Medulla oblongata (tissue), 1 donor: ENCODE data around the gene WNK4.
"Not testable (repeated sequence)": the region's sequence is repeated elsewhere in the genome, so short reads cannot be mapped to it uniquely, and the experiment has no call there.

Source experiments
- DNase-seq: peaks from one replicate; pipeline ENCODE4 v3.0.0-alpha.2; 2015; ENCODE audit errors: extremely low spot score

WNK4 gene

DNA sequence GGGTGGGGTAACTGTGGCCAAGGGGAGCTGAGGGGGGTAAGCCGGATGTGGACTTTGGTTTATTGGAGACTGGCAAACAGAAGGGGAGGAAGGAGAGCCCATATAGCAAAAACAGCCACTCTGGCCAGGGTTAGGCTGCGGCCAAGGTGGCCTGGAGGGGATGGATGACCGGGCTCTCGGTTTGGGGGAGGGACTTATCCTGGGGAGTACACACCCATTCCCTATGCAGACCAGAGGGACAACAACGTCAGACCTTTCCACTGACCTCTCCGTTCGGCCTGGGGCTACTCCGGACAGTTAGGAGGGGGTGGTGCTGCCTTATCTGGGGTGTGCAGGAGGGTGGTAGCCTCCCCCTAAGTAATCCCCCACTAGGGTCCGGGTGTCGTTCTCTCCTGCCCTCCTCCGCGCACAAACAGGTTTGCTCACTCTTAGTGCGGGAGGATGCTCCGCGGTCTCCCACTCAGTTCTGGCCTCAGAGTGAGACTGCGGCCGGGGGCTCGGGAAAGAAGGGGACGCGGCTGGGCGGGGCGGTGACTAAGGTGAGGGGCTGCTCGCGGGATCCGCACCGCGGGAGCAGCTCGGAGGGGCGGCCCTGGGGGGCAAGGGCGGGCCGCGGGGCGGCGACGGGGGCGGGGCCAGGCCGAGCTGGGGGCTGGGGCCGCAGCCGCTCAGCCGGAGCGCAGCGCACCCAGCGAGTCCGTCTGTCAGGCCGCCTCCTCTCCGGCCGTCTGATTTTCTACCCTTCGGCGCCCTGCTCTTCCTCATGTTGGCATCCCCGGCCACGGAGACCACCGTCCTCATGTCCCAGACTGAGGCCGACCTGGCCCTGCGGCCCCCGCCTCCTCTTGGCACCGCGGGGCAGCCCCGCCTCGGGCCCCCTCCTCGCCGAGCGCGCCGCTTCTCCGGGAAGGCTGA is at the start of gene WNK4:
WNK4 (plus strand) TSS at position 675 of the 915 bp plus-strand sequence; CDS start at position 764, 89 bp downstream.
- no peak for DNase-seq

DNA sequence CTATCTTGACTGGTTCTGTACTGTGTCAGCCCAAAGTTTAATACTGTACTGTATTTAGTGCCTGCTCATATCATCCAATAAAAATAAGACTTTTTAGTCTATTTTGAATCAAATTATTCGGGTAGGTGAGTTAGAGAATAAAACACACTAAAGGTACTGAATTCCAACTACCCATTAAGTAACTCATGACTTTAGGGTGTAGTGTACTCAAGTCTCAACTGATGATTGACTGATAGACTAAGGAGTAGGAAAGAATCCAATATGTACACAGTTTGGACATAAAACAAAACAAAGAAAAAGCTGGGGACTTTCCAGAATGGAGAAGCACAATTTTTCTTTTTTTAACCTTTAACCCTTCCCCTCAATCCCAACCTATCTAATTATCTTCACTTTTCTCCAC is 39.7 kb upstream of the WNK4 start:
- no peak for DNase-seq

DNA sequence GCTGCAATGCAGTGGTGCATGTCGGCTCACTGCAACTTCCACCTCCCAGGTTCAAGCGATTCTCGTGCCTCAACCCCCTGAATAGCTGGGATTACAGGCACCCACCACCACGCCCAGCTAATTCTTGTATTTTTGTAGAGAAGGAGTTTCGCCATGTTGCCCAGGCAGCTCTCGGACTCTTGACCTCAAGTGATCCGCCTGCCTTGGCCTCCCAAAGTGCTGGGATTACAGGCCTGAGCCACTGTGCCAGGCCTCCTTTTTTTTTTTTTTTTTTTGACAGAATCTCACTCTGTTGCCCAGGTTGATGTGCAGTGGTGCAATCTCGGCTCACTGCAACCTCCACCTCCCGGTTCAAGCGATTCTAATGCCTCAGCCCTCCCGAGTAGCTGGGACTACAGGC is 37.5 kb upstream of the WNK4 start:
- not testable (repeated sequence) for DNase-seq

DNA sequence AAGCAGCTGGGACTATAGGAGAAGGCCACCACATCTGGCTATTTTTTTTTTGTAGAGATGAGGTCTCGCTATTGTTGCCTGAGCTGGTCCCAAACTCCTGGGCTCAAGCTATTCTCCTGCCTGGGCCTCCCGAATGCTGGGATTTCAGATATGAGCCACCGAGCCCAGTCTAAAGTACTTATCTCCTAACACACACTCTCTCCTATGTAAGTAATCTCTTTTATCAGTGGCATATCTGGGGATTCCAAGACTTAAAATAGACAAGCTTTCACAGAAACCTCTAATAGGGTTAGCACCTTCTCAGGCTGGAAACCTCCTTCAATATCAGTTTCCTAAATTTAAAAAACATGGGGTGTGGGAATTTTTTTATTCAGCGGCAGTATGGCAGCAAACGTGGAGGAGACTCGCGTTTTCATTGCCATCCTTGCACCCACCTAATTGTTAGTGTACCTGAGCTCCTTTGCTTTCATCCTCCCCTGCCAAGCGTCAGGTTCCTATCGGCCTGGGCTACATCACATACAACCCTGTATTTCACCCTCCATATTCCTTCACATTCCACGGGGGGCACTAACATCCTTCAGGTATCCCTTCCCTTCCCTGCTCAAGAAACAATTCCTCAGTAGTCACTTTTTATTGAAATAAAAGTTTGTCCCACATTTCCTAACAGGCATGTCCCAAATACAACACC is 36.7 kb upstream of the WNK4 start:
- no peak for DNase-seq

DNA sequence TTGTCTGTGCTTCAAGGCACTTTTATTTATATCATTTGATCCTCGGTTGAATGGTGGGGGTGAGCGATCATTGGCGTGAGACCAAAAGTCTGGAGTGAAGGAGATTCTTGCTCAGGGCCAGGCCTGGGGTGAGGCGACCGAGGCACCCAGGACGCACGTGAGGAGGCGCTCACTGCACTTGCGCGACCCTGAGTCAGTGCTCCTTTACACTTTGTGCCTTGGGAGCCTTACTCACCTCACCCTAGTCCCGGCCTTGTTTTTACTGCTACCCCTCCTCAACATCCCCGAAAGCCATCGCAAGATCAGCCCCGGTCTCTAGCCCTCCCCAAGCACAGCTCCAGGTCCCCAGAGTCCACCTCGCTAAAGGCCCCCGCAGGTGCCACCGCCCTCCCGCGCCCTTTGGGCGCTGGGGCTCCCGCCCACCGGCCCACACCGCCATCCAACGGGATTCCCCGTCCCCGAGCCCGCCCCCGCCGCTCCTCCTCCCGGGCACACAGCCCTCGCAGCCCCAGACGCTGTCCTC is 36.1 kb upstream of the WNK4 start:
- peak; percentile 64 for DNase-seq

DNA sequence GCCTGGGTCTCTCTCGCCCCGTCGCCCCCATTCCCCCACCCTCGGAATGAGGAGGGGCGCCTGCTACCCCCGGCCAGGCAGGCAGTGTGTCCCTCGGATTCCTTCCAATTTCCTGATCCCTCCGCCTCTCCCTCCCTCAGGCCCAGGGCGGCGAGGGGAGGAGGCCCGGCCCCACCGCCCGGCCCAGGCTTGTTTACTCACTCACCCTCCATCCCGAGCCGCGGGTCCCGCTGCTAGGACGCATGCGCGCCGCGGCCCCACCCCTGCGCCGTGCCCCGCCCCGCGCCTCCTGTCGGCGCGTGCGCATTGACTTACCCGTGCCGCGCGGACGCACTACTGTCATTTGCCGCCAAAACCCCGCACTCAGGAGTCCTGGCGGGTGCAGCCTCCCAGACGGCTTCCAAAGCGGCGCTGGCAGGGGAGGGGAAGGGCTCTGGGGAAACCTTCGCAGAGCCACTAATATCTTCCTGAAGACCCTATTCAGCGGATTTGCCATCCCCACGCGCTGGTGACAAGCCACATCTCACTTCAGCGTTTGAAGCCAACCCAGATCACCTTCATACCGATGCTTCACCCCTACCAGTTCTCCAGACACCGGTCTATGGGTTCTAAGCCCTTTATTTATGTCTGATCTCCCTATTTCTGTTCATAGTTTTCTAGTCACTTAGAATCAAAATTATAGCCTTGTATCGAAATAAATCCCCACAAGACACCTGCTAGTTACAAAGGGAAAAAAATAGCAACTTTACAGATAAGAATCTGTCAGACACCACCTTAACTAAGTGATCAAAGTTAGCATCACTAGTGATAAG is 35.4 kb upstream of the WNK4 start, which contains the start of gene EZH1:
EZH1 (minus strand) TSS at position 235 of the 812 bp plus-strand sequence. CDS start 16,099 bp downstream, outside the sequence.
- peak; percentile 92 for DNase-seq

DNA sequence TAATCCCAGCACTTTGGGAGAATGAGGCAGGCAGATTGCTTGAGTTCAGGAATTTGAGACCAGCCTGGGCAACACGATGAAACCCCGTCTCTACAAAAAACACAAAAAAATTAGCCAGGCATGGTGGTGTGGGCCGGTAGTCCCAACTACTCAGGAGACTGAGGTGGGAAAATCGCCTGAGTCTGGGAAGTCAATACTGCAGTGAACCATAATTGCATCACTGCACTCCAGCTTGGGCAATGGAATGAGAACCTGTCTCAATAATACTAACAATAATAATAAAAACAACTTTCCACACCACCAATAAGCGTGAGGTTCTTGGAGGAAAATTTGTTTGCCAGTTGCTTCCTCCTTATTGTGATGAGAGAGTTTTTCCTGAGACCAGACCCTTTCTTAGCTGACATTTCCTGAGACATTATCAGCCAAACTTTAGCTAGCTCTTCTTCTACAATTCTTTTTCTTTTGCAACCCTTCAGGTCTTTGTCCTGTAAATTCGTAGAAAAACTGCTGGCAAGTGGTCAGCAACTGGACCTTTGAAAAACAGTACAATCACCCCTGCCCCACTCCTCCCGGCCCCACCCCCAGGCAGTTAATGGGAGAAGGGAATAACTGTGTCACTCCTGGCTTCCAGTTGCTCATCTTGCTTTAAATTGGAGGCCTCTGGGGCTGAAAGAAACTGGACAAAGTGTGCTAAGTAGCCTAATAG is 32.1 kb upstream of the WNK4 start:
- no peak for DNase-seq

DNA sequence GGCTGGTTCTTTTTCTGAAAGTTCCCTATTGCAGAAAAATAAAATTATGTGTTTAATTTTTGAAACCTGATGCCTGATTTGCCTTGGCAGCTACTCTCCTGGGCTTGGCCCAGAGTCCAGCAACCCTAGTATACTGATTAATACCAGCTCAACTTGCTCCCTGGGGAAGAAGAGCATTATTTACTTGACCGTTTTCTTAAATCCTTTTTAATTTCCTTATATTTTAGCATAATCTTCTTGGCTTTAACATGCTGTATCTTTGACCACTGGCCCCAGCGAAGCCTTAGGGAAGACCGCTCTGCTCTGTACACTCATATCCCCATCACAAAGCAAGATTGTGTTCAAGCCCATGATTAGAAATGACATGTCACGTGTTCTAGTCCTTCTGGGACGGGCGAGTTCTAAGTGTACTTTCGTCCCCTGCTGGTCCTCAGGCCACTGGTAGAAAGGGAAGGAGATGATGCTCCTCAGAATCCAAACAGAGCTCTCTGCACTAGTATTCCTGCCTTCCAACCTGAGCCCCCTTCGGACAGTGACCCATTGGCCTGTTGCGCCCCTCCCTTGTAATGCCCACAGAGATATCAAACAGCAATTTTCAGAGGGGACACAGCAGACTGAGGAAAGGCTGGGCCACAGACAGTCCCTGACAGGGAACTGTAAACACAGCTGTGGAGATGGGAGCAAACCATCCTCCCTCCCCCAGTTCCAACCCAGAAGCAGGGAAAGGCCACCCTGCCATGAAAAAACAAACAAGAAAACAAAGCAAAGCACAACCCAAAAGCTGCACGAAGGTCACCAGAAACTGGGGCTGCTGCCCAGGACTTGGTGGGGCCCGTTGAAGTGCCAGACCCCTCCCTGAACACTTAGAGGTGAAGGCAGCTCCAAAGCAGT is 31.3 kb upstream of the WNK4 start:
- no peak for DNase-seq

DNA sequence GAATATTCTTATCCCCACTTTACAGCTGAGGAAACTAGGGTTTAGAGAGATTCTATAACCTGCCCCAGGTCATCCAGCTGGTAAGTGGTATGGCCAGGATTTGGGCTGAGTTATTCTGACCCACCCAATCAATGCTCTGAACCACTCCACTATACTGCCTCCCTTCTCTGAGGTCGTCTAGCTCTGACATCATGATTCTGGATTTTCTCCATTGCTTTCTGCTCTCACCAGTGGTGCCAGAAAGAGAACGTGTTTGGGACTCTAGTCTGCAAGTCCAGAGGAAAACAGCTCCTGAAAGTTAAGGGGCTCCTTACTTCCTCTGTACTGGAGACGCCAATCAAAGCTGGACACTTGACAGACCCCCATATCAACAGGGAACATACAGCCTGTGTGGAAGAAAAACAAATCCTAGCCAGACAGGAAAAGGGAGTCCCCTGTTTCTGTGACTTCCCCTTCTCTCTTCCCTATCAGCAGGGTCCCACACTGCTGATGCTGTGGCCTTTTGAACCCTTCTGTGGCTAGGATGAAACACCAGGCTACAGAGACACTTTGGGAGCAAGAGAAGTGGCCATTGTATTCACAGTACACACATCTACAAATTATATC is 29.6 kb upstream of the WNK4 start:
- DNase-seq: no peak

DNA sequence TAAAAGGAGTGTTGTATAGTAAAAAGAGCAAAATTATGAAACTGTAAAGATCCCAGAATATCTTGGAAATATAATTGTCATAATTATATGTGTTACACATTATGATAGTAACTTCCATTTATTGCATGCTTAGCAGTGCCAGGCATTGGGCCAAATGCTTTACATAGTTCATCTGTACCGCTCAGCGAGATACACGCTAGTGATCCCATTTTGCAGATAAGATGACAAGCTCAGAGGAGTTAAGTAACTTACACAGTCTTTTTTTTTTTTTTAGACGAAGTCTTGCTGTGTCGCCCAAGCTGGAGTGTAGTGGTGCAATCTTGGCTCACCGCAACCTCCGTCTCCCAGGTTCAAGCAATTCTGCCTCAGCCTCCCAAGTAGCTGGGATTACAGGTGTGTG is 28.8 kb upstream of the WNK4 start:
- DNase-seq: no peak

DNA sequence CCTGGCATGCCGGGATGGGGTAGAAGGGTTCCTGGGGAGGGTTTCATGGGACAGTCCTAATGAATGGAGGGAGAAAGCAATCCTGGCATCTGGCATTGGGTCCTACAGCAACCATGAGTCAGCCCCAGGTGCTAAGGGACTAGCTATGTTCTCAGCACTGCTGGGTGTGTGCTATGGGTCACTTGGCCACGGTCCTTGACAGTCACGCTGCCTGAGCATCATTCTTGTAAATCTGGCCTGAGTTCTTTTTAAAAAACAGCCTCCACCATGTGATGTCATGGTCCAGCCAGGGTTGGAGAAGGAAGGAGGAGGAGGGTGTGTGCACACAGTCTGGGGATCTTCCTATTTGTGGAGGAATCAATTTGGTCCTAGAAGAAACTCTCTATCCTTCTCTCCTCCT is 25.6 kb upstream of the WNK4 start:
- DNase-seq: no peak

DNA sequence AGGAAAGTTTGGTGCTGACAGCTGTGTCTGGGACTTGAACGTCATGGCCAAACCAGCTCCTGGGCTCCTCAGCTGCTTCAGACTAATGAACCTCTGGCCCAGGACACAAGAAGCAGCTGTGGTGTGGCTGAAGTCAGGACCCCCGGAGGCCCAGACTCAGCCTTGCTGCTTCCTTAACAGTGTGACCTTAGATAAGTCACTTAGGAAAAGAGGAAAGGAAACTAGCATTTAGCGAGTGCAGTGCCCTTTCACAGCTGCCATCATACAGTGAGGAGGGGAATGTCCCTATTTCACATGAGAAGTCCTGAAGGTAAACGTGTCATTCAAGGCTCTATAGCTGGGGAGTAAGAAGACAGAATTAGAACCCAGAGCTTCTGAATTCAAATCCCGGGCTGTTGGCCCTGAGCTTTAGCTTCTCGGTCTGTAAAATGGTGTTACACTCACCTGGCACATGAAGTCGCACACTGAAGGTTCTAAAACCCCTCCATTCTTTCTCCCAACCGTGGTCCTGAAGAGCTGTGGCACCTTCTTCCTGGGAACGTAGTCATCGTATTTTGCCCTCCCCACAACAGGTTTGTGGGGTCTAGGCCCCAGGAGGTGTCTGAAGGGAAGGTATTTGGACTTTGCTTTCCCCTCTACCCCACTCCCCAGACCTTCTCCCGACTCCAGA is 20.3 kb upstream of the WNK4 start:
- DNase-seq: no peak

DNA sequence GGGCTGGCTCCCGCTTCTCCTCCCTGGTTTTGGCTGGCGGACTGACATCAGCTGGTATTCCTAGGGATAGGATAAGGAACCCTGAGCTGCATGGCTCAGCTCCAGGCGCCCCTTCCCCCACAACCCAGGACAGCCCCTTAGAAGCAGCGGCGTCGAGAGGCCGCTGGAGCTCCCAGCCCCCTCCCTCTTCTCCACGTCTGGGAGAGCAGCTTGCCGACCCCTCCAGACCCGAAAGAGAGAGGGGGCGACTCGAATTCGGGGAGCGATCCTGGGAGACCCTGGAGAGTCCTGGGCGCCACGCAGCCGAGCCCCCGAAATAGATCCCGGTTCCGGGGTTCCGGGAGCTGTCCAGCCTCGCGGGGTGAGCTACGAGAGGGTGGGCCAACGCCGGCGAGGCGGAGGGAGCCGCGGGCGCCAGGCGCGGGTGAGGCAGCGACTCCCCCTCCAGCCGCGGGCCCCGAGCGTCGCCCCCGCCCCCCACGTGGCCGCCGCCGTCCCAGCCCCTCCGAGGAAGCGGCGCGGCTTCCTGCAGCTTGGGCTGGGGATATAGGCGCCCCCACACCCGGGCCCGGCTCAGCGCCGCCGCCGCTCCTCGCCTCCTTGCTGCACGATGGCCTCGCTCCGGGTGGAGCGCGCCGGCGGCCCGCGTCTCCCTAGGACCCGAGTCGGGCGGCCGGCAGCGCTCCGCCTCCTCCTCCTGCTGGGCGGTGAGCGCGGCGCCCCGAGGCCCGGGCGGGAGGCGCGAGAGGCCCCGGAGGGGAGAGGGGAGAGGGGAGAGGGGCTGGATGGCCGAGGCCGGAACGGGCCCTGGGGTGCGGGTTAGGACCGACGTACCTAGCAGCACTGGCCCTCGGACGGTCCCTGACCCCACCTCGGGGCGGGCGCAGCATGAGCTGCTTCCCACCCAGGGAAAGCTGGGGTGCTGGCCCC is 19.5 kb upstream of the WNK4 start, which contains the start of gene RAMP2:
RAMP2 (plus strand) TSS at position 576 of the 930 bp plus-strand sequence; CDS start at position 611, 35 bp downstream.
- no peak for DNase-seq

DNA sequence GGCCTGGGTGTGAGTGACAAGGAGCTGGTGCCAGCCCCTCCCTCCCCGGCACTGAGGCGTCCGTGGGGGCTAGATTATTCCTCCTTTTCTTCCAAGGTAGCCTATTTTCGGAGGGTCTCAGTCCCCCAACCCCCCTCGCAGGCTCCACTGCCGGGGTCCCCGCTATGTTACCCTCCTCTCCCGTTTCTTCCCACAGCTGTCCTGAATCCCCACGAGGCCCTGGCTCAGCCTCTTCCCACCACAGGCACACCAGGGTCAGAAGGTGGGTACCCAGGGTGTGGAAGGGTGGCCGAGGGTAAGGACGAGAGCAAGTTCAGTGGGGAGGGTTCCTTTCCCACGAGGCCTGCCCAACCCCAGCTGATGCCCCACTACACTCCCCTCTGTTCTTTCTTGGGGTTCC is 18.8 kb upstream of the WNK4 start:
- DNase-seq: no peak

DNA sequence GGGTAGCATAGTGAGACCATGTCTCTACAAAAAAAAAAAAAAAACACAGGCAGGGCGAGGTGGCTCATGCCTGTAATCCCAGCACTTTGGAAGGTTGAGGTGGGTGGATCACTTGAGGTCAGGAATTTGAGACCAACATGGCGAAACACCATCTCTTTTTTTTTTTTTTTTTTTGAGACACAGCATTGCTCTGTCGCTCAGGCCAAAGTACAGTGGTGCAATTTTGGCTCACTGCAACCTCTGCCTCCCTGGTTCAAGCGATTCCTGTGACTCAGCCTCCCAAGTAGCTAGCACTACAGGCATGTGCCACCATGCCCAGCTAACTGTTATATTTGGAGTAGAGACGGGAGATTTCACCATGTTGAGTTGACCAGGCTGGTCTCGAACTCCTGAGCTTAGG is 14.3 kb upstream of the WNK4 start:
- no peak for DNase-seq

DNA sequence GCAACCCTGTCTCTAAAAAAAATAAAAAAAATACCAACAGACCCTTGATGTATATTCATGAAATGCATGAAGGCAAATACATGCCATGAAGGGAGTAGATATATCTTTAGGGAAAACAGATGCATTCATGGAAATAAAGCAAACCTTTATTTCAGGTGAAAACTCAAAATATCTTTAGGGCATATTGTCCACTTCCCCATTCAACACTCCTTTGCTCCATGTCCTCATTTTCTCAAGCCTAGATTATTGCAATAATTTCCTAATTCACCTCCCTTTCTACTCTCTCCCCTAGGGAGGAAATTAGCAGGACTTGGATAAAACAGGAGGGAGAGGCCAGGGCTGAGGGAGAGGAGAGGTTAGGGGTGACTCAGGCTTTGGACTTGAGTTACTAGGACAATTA is 12.9 kb upstream of the WNK4 start:
- DNase-seq: no peak

DNA sequence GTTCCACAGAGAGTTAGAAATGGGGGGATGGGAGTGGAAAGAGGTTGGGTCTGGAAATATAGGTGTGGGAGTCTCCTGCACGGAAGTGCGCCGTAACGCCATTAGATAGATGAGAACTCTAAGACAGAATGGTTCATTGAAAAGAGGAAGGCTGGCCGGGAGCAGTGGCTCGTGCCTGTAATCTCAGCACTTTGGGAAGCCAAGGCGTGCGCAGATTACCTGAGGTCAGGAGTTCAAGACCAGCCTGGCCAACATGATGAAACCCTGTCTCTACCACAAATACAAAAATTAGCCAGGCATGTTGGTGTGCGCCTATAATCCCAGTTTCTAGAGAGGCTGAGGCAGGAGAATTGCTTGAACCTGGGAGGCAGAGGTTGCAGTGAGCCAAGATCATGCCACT is 12.4 kb upstream of the WNK4 start:
- DNase-seq: not testable (repeated sequence)

DNA sequence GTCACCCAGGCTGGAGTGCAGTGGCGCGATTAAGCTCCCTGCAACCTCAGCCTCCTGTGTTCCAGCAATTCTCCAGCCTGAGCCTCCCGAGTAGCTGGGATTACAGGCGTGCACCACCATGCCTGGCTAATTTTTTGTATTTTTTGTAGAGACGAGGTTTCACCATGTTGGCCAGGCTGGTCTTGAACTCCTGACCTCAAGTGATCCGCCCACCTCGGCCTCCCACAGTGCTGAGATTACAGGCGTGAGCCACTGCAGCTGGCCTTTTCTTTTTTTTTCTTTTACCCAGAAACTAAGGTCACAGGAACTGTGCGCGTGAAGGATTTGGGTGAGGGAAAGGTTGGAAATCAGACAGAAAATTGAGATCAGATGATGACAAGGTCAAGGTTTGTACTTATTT is 10.4 kb upstream of the WNK4 start:
- not testable (repeated sequence) for DNase-seq
